ENCODE data around the gene PLN.

GRCh38 chr6:118524686-118525085 is 23.4 kb upstream of the PLN start:
- no peak for TF ChIP-seq CTCF (IDR thresholded peaks at IDR 0.05)
- TF ChIP-seq EP300 (IDR thresholded peaks at IDR 0.05) = no peak

All from tibial nerve (tissue), 4 donors.